Naive thymus-derived CD4-positive, alpha-beta T cell (primary cell): ENCODE measurements around the gene QARS1. TPM values are rescaled to one million over a fixed set of nuclear protein-coding genes. Genes with fewer than 3 reads are reported as not detected.

ENCODE experiments used
- ATAC-seq: fragments of 150-1000 bp; cut with Tn5 transposase; 2 replicates; pipeline ENCODE4 v1.10.0; 2021; ENCODE audit warnings: mild to moderate bottlenecking, moderate library complexity
- CTCF ChIA-PET: fragments of 350-600 bp; sonication (Branson Sonifier 250); formaldehyde crosslinking; loops from one replicate; lab custom pipeline; 2021; ENCODE audit warnings: antibody characterized with exemption; lab: Charles Lee
- POLR2A ChIA-PET: fragments of 350-600 bp; sonication (Branson Sonifier 250); formaldehyde crosslinking; loops from one replicate; lab custom pipeline; 2021; ENCODE audit warnings: antibody characterized with exemption, inconsistent platforms; lab: Charles Lee
- DNase-seq, 9 donors: peaks; one replicate each; pipeline versions ENCODE4 v3.0.0 to v3.0.0-alpha.2; 2020 to 2022; ENCODE audit warnings: mixed read lengths in 1 of 9
- H3K27ac ChIP-seq: one replicate; pipeline ENCODE4 v1.7.0; 2013; ENCODE audit warnings: mild to moderate bottlenecking, low read depth, low read length, moderate library complexity
- H3K27me3 ChIP-seq, 2 donors: one replicate each; pipeline ENCODE4 v1.7.0; 2013; ENCODE audit warnings: low read length in 2 of 2, mild to moderate bottlenecking in 2 of 2, moderate library complexity in 2 of 2; ENCODE audit not compliant: control insufficient read depth in 2 of 2, insufficient read depth in 2 of 2
- H3K36me3 ChIP-seq, 3 experiments: 1 replicate in 2 of 3; 2 replicates in 1 of 3; pipeline ENCODE4 v1.7.0; 2013; ENCODE audit warnings: low read length in 3 of 3, mild to moderate bottlenecking in 3 of 3, moderate library complexity in 1 of 3; ENCODE audit not compliant: insufficient read depth in 3 of 3, control insufficient read depth in 2 of 3
- H3K4me1 ChIP-seq, 2 donors: one replicate each; pipeline ENCODE4 v1.7.0; 2013; ENCODE audit warnings: low read length in 2 of 2, mild to moderate bottlenecking in 2 of 2, moderate library complexity in 1 of 2; ENCODE audit not compliant: control insufficient read depth in 2 of 2, insufficient read depth in 2 of 2
- H3K4me3 ChIP-seq: 2 replicates; pipeline ENCODE4 v1.7.0; 2013; ENCODE audit warnings: mild to moderate bottlenecking, low read length
- H3K9me3 ChIP-seq, 3 experiments: 1 replicate in 2 of 3; 2 replicates in 1 of 3; pipeline ENCODE4 v1.7.0; 2013; ENCODE audit warnings: low read length in 3 of 3; ENCODE audit not compliant: control insufficient read depth in 2 of 3
- H3K27ac Mint-ChIP-seq, 9 donors: one replicate each; pipeline ENCODE4 v1.8.0; 2020 to 2022; ENCODE audit warnings: mixed read lengths in 9 of 9, mild to moderate bottlenecking in 8 of 9, moderate library complexity in 5 of 9, inconsistent platforms in 2 of 9
- H3K27me3 Mint-ChIP-seq, 5 donors: one replicate each; pipeline ENCODE4 v1.8.0; 2021 to 2022; ENCODE audit warnings: mixed read lengths in 5 of 5, mild to moderate bottlenecking in 1 of 5
- H3K36me3 Mint-ChIP-seq, 5 donors: one replicate each; pipeline ENCODE4 v1.8.0; 2020 to 2022; ENCODE audit warnings: mixed read lengths in 5 of 5, mild to moderate bottlenecking in 3 of 5, inconsistent platforms in 1 of 5
- H3K4me1 Mint-ChIP-seq, 7 donors: one replicate each; pipeline ENCODE4 v1.8.0; 2020 to 2022; ENCODE audit warnings: mixed read lengths in 7 of 7, mild to moderate bottlenecking in 3 of 7, inconsistent platforms in 1 of 7
- H3K4me3 Mint-ChIP-seq, 10 donors: one replicate each; pipeline ENCODE4 v1.8.0; 2020 to 2022; ENCODE audit warnings: mild to moderate bottlenecking in 10 of 10, mixed read lengths in 10 of 10, moderate library complexity in 6 of 10, inconsistent platforms in 2 of 10
- H3K9me3 Mint-ChIP-seq, 11 donors: one replicate each; pipeline ENCODE4 v1.8.0; 2020 to 2022; ENCODE audit warnings: mixed read lengths in 11 of 11, mild to moderate bottlenecking in 4 of 11, inconsistent platforms in 1 of 11, moderate library complexity in 1 of 11
- intact Hi-C, 2 donors: fragments of 100-400 bp; cut with micrococcal nuclease; formaldehyde crosslinking; loops; one replicate each; pipeline ENCODE4 v1.15.1; 2023
- polyA plus RNA-seq, 2 donors: library from polyadenylated mRNA; unstranded; fragments of 300-500 nt; fragmentation: Illumina TruSeq; gene quantifications; one replicate each; pipeline ENCODE4 v1.2.3, GENCODE V29; 2021
- total RNA-seq, 6 experiments: library from RNA in 5 of 6; stranded (reverse) in 5 of 6; gene quantifications; 1 replicate in 5 of 6; 2 replicates in 1 of 6; pipeline ENCODE4 v1.2.3 and lab custom pipeline; 2021 to 2026

Gene QARS1
- total and polyA plus RNA-seq, 7 experiments from 2014 or later, result 90.6 to 258 (median 225) TPM

DNA sequence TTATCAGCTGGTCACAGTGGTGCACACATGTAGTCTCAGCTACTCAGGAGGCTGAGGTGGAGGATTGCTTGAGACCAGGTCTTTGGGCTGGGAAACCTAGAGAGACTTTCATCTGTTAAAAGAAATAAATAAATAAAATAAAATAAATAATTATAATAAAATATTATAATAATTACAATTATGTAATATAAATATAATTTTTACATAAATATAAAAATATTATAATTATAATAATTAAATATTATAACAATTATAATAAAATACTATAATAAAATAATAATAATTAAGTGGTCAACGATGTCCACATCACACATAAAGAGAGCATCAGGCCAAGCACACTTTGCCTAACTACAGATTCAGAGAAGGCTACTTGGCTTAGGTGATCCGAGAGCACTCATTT, 25.3 kb downstream of the QARS1 start:
- H3K27ac Mint-ChIP-seq, result no peak overlapping the region
- H3K36me3 Mint-ChIP-seq, result peaks cover 0 to 14% (median 0%) of the 10 kb centered on the region in 5 donors

DNA sequence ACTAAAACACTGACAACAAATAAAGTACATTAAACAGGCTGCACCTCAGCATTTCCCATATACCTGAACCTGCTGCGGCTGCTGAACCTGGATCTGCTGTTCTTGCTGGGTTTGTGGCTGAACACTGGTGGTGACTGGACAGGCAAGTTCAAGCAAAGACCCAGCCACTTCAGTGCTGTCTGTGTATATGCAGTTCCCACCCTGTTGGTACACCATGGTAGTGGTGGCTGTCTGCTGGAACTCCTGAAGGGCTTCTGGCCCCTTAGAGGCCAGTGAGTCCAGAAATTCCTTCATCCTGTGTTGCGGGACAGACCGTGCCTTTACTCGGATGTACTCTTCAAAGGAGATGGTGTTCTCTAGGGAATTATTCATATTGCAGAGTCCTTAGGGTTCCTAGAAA, 27.9 kb downstream of the QARS1 start:
- Histone ChIP-seq H3K9me3 (no peaks in the 10 kb centered on the region), H3K4me3 (no peak overlapping the region), H3K27ac (no peak overlapping the region), H3K4me1 (peaks cover 0 to 4% of the 10 kb centered on the region in 2 donors), H3K27me3 (no peaks in the 10 kb centered on the region), H3K36me3 (peaks cover 9 to 75% (median 23%) of the 10 kb centered on the region in 3 experiments)
- intact Hi-C loops, result loop anchor here in 1 of 2 donors (2.0 kb wide), 1 partner anchor 14 kb away; no protein-coding TSS in a partner anchor
- H3K4me3 Mint-ChIP-seq, result no peak overlapping the region
- no peaks in the 10 kb centered on the region for H3K27me3 Mint-ChIP-seq
- peaks cover 4 to 27% (median 18%) of the 10 kb centered on the region in 7 donors for H3K4me1 Mint-ChIP-seq
- CTCF ChIA-PET, result interaction anchor here (0.6 kb wide), 1 partner anchor 249 kb away, joined by 3 read pairs; no protein-coding TSS in a partner anchor
- DNase-seq, result no peak
- no peaks in the 10 kb centered on the region for H3K9me3 Mint-ChIP-seq
- ATAC-seq, result no peak
- H3K36me3 Mint-ChIP-seq, result peaks cover 0 to 23% (median 4%) of the 10 kb centered on the region in 5 donors
- POLR2A ChIA-PET, result no interaction called here
- peak overlapping the region in 1 of 9 donors; percentile 41 for H3K27ac Mint-ChIP-seq

More for the DNA sequence above, 25.3 kb downstream of the QARS1 start:
- H3K4me3 Mint-ChIP-seq, result no peak overlapping the region
- Histone ChIP-seq H3K4me1 (peaks cover 0 to 7% of the 10 kb centered on the region in 2 donors), H3K27ac (no peak overlapping the region), H3K27me3 (no peaks in the 10 kb centered on the region), H3K9me3 (no peaks in the 10 kb centered on the region), H3K36me3 (peaks cover 9 to 50% (median 12%) of the 10 kb centered on the region in 3 experiments), H3K4me3 (no peak overlapping the region)
- CTCF ChIA-PET, result interaction anchor here (1.3 kb wide), 1 partner anchor 15 kb away, joined by 4 read pairs; the partner anchor contains the start of gene QRICH1
- DNase-seq (no peak), ATAC-seq (no peak)
- intact Hi-C loops, result no loop called here
- H3K4me1 Mint-ChIP-seq, result peaks cover 4 to 34% (median 15%) of the 10 kb centered on the region in 7 donors
- no peaks in the 10 kb centered on the region for H3K27me3 Mint-ChIP-seq
- POLR2A ChIA-PET, result interaction anchor here (0.7 to 2.7 kb wide), 2 partner anchors 14 to 960 kb away, joined by 4 to 10 read pairs; partner anchors contain the start of gene QRICH1
- H3K9me3 Mint-ChIP-seq, result no peaks in the 10 kb centered on the region

DNA sequence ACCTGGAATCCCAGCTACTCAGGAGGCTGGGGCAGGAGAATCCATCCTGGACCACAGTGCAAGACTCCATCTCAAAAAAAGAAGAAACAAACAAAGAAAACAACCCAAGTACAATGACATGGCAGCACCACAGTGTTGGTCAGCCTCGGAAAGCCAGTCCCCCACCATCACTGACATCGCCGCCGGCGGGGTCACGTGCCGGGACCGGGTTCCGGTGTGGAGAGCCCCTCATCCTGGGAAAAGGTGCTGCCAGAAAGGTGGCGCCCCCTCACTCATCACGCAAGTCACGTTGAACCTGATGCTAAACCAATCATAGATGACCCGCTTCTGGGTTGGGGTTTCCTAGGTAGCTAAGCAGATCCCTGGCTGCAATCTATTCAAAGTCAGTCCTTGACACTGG, 28.4 kb downstream of the QARS1 start:
- Mint-ChIP-seq H3K27ac (peak overlapping the region in 1 of 9 donors; percentile 14), H3K27me3 (no peaks in the 10 kb centered on the region), H3K9me3 (no peaks in the 10 kb centered on the region), H3K4me3 (no peak overlapping the region), H3K36me3 (peaks cover 0 to 24% (median 4%) of the 10 kb centered on the region in 5 donors), H3K4me1 (peaks cover 2 to 25% (median 18%) of the 10 kb centered on the region in 7 donors)
- Histone ChIP-seq H3K27me3 (no peaks in the 10 kb centered on the region), H3K4me1 (no peaks in the 10 kb centered on the region), H3K9me3 (no peaks in the 10 kb centered on the region), H3K36me3 (peaks cover 9 to 80% (median 27%) of the 10 kb centered on the region in 3 experiments), H3K4me3 (no peak overlapping the region), H3K27ac (no peak overlapping the region)
- ATAC-seq (no peak), DNase-seq (no peak)
- CTCF ChIA-PET, result interaction anchor here (0.6 kb wide), 1 partner anchor 249 kb away, joined by 3 read pairs; no protein-coding TSS in a partner anchor
- intact Hi-C loops, result loop anchor here in 1 of 2 donors (2.0 kb wide), 1 partner anchor 15 kb away; no protein-coding TSS in a partner anchor
- POLR2A ChIA-PET, result no interaction called here

- Mint-ChIP-seq H3K27ac (peak overlapping the region in 2 of 9 donors; percentile 12 to 38), H3K36me3 (peaks cover under 1 to 18% (median 12%) of the 10 kb centered on the region in 5 donors)
- H3K4me1 ChIP-seq, result no peaks in the 10 kb centered on the region
Measured at GRCh38 chr3:49058011-49058410, 46.5 kb downstream of the QARS1 start.

DNA sequence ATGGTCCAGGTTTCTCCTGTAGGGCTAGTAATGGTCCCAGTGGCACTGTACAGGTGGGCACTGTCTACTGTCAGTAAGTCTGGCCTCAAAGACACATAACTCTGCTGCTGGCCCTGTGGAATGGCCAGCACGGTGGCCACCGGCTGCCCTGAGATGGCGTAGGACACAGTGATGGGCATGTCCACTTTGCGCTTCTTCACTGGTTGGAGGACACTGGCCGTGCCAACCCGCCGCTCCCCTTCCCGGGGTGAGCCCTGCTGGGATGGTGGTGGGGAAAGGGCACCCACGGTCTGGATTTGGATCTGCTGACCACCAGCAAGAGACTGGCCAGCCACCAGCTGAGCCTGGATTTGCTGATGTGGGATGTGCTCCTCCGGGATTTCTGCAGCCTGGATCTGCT, 47.3 kb downstream of the QARS1 start:
- no peaks in the 10 kb centered on the region for H3K27me3 Mint-ChIP-seq
- Histone ChIP-seq H3K27me3 (no peaks in the 10 kb centered on the region), H3K4me1 (no peaks in the 10 kb centered on the region), H3K9me3 (no peaks in the 10 kb centered on the region), H3K4me3 (no peak overlapping the region), H3K27ac (no peak overlapping the region), H3K36me3 (peaks cover 9 to 54% (median 25%) of the 10 kb centered on the region in 3 experiments)
- no peak overlapping the region for H3K27ac Mint-ChIP-seq
- no peaks in the 10 kb centered on the region for H3K9me3 Mint-ChIP-seq
- ChIA-PET CTCF (no interaction called here), POLR2A (no interaction called here)
- peaks cover 2 to 14% (median 7%) of the 10 kb centered on the region in 7 donors for H3K4me1 Mint-ChIP-seq
- no peak overlapping the region for H3K4me3 Mint-ChIP-seq
- ATAC-seq (no peak), DNase-seq (no peak)
- intact Hi-C loops, result no loop called here
- peaks cover 3 to 22% (median 14%) of the 10 kb centered on the region in 5 donors for H3K36me3 Mint-ChIP-seq

More at GRCh38 chr3:49058011-49058410, 46.5 kb downstream of the QARS1 start:
- no peaks in the 10 kb centered on the region for H3K9me3 Mint-ChIP-seq
- DNase-seq (no peak), ATAC-seq (no peak)
- intact Hi-C loops, result no loop called here
- H3K4me3 Mint-ChIP-seq, result no peak overlapping the region
- Histone ChIP-seq H3K36me3 (peaks cover 9 to 53% (median 27%) of the 10 kb centered on the region in 3 experiments), H3K27ac (no peak overlapping the region), H3K4me3 (no peak overlapping the region), H3K9me3 (no peaks in the 10 kb centered on the region), H3K27me3 (no peaks in the 10 kb centered on the region)
- CTCF ChIA-PET, result interaction anchor here (0.6 kb wide), 2 partner anchors 12 to 37 kb away, joined by 3 to 7 read pairs; no protein-coding TSS in a partner anchor
- POLR2A ChIA-PET, result no interaction called here
- H3K4me1 Mint-ChIP-seq, result peaks cover 0 to 10% (median 5%) of the 10 kb centered on the region in 7 donors
- H3K27me3 Mint-ChIP-seq, result no peaks in the 10 kb centered on the region

- intact Hi-C loops, result no loop called here
- Mint-ChIP-seq H3K27me3 (no peaks in the 10 kb centered on the region), H3K36me3 (peaks cover 3 to 33% (median 19%) of the 10 kb centered on the region in 5 donors), H3K4me1 (peaks cover 2 to 26% (median 22%) of the 10 kb centered on the region in 7 donors), H3K9me3 (no peaks in the 10 kb centered on the region), H3K27ac (peak overlapping the region in 6 of 9 donors; percentile 24 to 70 (median 47)), H3K4me3 (no peak overlapping the region)
- ATAC-seq (no peak), DNase-seq (no peak)
- POLR2A ChIA-PET, result interaction anchor here (0.5 to 0.7 kb wide), 3 partner anchors 25 to 366 kb away, joined by 3 read pairs; partner anchors contain the start of gene IMPDH2
- CTCF ChIA-PET, result no interaction called here
- peaks cover 9 to 56% (median 25%) of the 10 kb centered on the region in 3 experiments for H3K36me3 ChIP-seq
- H3K4me1 ChIP-seq, result no peaks in the 10 kb centered on the region
- no peaks in the 10 kb centered on the region for H3K27me3 ChIP-seq
- no peaks in the 10 kb centered on the region for H3K9me3 ChIP-seq
- H3K27ac ChIP-seq, result no peak overlapping the region
- H3K4me3 ChIP-seq, result no peak overlapping the region
Measured at GRCh38 chr3:49054344-49054862, 50.2 kb downstream of the QARS1 start.
